ENCODE results near the gene CECR2. TPM values are rescaled to one million over a fixed set of nuclear protein-coding genes. Genes with fewer than 3 reads are reported as not detected.

Gene CECR2
- polyA plus RNA-seq, 1 of the 3 experiments (the other 2 are of a cell fraction): not detected

GRCh38 chr22:17590586-17590985 lies 221.3 kb downstream of the CECR2 start (continued):
- TF ChIP-seq EZH2phosphoT487 (IDR thresholded peaks at IDR 0.05; ENCODE audit: borderline replicate concordance, low read depth): no peak
- no peak for TF ChIP-seq YY1 (IDR thresholded peaks at IDR 0.05; ENCODE audit: low read depth)

- WGBS (ENCODE audit: low lambda C conversion rate): 88% methylated on average over 5 of the region's 5 CpGs
- Histone ChIP-seq H3K9me3 (no peaks in the 10 kb centered on the region), H3K9ac (no peak overlapping the region), H3K36me3 (replicated peaks in 1 of 2; ENCODE audit: control insufficient read depth in 1 of 2, insufficient read depth in 2 of 2, low read length in 1 of 2) (peaks cover 42 to 50% of the 10 kb centered on the region in 2 experiments), H3K4me1 (ENCODE audit: control insufficient read depth in 1 of 2, insufficient read depth in 2 of 2, low read depth in 1 of 2, low read length in 1 of 2) (no peaks in the 10 kb centered on the region), H3K4me3 (ENCODE audit: low read depth in 2 of 2, low read length in 1 of 2) (no peak overlapping the region), H3K27ac (ENCODE audit: low read depth in 2 of 2, low read length in 1 of 2) (no peak overlapping the region), H3K27me3 (ENCODE audit: insufficient read depth) (no peaks in the 10 kb centered on the region), H3K79me2 (ENCODE audit: insufficient read depth) (no peaks in the 10 kb centered on the region), H3F3A (replicated peaks; ENCODE audit: insufficient read depth) (no peaks in the 10 kb centered on the region), H3K9me2 (no peaks in the 10 kb centered on the region), H4K20me1 (ENCODE audit: insufficient read depth) (no peaks in the 10 kb centered on the region), H2AFZ (ENCODE audit: low read depth) (no peak overlapping the region), H3K4me2 (no peak overlapping the region)
- TF ChIP-seq TCF12 (IDR thresholded peaks at IDR 0.05) (no peak), USF2 (IDR thresholded peaks at IDR 0.05; ENCODE audit: borderline replicate concordance, low read depth, low read length) (no peak), CTCF (IDR thresholded peaks at IDR 0.05) (no peak), RFX5 (IDR thresholded peaks at IDR 0.05; ENCODE audit: low read length) (no peak), YY1 (IDR thresholded peaks at IDR 0.05; ENCODE audit: low read depth) (no peak), FOXM1 (IDR thresholded peaks at IDR 0.05; ENCODE audit: low read depth) (no peak), EZH2phosphoT487 (IDR thresholded peaks at IDR 0.05; ENCODE audit: borderline replicate concordance, low read depth) (no peak), MEF2A (IDR thresholded peaks at IDR 0.05; ENCODE audit: borderline replicate concordance, low read depth) (no peak), RAD21 (IDR thresholded peaks at IDR 0.05; ENCODE audit: low read length) (no peak), IRF3 (IDR thresholded peaks at IDR 0.05; ENCODE audit: low read depth, low read length) (no peak), GABPA (IDR thresholded peaks at IDR 0.05; ENCODE audit: low read depth) (no peak), EP300 (IDR thresholded peaks at IDR 0.05; ENCODE audit: borderline replicate concordance in 1 of 2, low read depth in 1 of 2, low read length in 1 of 2) (no peak), USF1 (IDR thresholded peaks at IDR 0.05; ENCODE audit: borderline replicate concordance, low read depth) (no peak), REST (IDR thresholded peaks at IDR 0.05; ENCODE audit: low read depth, low read length) (no peak), POLR2AphosphoS5 (IDR thresholded peaks at IDR 0.05; ENCODE audit: low read depth, low read length) (no peak), RCOR1 (IDR thresholded peaks at IDR 0.05; ENCODE audit: low read length) (no peak), NFIC (IDR thresholded peaks at IDR 0.05; ENCODE audit: borderline replicate concordance) (no peak), PBX3 (IDR thresholded peaks at IDR 0.05) (no peak)
- no peak for DNase-seq
- ChIA-PET POLR2A (no interaction called here), CTCF (interaction anchor here (1.0 kb wide), 1 partner anchor 11 kb away, joined by 3 read pairs; no protein-coding TSS in a partner anchor)
Observed at GRCh38 chr22:17592201-17592600, 222.9 kb downstream of the CECR2 start.
